Ishikawa (cell line): ENCODE data around the gene PRKCQ.

Experiments
- EP300 ChIP-seq: IDR thresholded peaks from 2 replicates; pipeline ENCODE4 v1.6.1; 2012; ENCODE audit warnings: borderline replicate concordance
- RAD21 ChIP-seq: IDR thresholded peaks from 2 replicates; pipeline ENCODE4 v1.6.1; 2012; ENCODE audit warnings: low read depth
- TCF12 ChIP-seq: IDR thresholded peaks from 2 replicates; pipeline ENCODE4 v1.6.1; 2012; ENCODE audit warnings: low read depth

- TF ChIP-seq RAD21 = no peak
- no peak for TF ChIP-seq TCF12
- no peak for TF ChIP-seq EP300
These were observed 47.8 kb downstream of the PRKCQ start for GRCh38 chr10:6532321-6532720.
